GM21381 (cell line): Measurements from ENCODE around the gene ALLC.

Source experiments
- ATAC-seq: cut with Tn5 transposase; IDR thresholded peaks from one replicate; pipeline ENCODE4 v1.9.1; 2021; ENCODE audit warnings: mild to moderate bottlenecking, moderate library complexity; ENCODE audit not compliant: unreplicated experiment

The ALLC gene

DNA sequence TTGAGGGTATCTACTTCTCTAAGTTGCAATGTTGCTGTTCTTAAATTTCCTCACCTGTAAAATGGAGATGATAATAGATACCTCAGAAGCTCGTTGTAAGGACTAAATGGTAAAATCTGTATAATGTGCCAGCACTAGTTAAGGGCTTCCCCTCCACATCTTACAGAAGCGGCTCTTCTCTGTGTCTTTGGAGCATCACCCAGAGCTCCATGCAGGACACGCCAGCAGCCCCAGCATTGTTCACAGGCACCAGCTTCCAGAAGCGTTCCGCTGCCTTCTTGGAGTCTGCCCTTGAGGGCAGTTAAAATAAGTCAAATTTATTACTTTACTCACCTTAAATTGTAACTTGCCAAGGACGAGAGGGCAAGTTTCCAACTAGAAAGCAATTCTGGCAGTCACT lies 51.2 kb downstream of the ALLC start:
- no peak for ATAC-seq

- no peak for ATAC-seq
These were observed 54.4 kb downstream of the ALLC start for GRCh38 chr2:3712424-3712823.

DNA sequence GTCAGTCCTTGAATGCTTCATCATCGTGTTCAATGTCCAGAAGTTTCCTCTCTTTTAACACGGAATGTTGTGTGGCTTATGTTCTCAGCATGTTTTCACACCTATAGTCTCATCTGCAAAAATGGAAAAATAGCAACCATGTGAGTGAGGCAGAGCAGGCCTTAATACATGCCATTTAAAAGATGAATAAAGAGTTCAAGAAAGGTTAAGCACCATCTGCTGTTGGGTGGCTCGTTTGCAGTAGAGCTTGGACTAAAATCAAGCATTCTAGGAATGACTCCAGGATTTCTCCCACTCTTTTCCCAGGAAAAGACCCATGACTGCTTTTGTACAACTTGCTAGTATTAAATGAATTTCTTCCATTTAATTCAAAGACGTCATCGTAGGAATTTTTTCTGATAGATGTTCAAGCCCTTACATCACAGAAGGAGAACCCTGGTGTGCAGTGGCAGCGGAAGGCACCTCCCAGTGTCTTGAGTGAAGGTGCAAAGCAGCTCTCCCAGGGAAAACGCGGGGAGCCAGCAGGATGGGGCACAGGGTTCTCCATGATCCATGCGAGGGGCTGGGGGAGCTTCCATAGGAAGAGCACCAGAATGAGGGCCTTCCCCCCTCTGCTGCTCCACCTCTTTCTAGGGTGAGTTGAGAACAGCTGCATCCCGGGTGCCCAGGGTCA lies 55.0 kb downstream of the ALLC start:
- no peak for ATAC-seq

DNA sequence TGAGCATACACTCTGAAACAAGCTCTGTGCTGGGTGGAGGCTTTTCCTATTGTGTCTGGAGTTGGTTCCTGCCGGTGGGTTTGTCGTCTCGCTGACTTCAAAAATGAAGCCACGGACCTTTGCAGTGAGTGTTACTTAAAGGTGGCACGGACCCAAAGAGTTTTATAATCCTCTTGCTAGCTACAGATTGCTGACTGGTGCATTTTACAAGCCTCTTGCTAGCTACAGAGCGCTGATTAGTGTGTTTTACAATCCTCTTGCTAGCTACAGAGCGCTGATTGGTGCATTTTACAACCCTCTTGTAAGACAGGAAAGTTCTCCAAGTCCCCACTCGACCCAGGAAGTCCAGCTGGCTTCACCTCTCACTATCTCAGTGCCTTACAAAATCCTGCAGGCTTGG lies 60.7 kb downstream of the ALLC start:
- ATAC-seq, result no peak

DNA sequence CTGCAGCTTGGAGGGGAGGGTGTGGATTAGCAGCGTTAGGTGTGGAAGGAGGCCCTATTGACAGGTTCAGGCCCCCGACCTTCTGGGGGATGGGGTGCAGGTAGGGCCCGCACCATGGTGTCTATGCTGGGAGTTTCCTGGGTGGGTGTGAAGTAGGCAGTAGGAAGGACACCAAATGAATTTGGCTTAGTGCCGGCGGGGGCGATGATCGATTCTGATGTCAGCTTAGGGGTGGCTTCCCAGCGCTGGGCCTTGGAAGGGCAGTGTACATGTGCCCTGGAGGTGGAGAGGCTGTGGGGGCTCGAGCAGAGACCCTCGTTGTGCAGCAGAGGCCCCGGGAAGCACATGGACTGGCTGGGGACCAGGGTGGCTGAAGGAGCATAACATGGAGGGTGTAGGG lies 67.0 kb downstream of the ALLC start:
- no peak for ATAC-seq

DNA sequence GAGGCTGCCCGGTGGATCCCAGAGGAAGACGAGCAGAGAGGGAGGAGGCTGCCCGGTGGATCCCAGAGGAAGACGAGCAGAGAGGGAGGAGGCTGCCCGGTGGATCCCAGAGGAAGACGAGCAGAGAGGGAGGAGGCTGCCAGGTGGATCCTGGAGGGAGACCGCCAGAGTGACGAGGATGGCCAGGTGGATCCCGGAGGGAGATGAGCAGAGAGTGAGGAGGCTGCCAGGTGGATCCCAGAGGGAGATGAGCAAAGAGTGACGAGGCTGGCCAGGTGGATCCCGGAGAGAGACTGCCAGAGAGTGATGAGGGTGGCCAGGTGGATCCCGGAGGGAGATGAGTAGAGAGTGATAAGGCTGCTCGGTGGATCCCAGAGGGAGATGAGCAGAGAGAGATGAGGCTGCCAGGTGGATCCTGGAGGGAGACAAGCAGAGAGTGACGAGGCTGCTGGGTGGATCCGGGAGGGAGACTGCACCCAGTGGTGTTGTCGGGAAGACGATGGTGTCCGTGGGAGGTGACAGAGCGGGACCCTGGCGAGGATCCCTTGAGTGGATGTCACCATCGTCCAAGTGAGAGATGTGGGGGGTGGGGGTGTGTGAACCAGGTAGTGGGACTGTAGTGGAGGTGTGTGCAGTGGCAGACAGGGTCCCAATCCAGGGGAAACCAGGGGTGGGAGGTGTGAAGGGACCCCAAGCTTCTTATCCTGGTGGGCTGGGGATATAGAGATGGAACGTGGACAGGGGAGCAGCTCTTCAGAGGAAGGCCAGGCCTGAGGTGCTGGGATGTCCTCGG lies 67.7 kb downstream of the ALLC start:
- no peak for ATAC-seq

DNA sequence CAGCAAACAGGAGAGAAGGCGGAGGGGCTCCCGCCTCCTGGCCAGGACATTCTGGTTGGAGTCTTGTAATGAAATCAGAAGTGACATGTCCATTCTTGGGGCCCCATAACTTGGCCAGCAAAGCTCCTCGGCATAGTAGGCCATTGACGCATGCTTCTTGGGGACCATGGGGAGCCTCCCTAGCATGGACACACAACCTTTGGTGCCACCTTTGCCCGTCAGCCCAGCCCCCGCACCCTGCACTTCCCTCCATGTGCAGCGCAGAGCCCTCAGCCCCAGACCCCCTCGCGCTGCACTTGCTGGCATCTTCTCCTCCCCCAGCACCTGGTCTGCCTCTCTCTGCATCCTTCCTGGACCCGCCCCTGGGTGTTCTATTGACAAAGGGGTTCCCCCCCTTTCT lies 68.5 kb downstream of the ALLC start:
- ATAC-seq, result no peak

- ATAC-seq, result no peak
These were observed 69.5 kb downstream of the ALLC start for GRCh38 chr2:3727397-3728045.

DNA sequence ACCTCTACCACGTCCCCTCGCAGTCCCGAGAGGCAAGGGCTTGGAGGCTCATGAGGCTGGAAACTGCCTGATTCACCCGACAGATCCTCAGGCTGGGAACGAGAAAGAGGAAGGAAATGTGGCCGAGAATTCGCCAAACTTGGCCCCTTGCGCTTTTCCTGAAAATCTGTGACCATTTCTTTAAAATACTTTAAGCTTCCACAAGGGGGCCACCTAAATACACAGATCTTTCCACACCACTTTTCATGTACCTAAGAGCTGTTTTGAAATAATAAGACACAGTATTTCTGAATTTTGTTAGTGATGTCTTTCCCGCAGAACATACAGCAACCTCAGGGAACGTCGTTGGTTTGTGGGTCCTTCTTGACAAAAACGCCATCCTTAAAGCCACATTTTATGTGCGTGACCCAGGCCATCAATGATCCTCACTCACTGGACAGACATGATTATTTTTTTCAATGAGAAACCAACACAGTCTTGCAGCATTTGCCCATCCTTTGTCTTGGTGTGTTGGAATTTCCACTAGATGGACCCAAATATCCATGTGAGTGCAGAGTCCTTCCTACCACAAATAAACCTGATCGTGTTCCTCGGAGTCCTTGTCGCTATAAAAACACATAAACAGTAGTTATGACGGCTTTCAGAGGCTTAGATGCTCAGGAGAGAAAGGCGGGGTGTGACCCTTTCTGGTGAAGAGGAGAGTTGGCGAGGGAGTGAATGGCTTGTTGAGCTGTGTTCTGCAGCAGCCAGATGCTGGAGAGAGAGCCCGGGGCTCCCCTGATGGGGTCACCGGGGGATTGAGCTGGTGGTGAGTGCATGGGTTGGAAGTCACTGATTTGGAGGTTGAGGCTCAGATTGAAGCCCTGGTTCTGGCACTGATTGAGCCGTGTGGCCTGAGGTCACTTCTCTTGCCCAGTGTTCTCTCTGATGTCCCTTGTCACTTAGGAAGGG lies 70.4 kb downstream of the ALLC start:
- no peak for ATAC-seq

DNA sequence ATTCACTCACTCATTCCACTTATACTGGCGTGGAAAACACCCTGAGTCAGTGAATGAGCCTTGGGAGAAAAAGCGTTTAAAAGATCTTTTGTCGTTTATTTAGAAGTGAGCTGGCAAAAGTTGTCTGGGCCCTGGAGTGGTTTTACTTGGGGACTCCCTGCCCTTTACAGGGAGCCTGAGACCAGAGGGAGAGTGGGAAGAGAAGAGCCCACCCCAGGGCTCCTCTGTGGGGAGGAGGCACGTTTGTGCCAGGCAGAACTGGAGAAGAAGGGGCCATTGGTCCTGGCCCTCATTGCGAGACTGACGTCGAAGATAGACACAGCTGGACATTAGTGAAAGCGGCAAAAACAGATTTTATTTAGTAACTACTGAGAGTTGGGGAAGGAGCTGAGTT lies 71.1 kb downstream of the ALLC start:
- ATAC-seq, result no peak

DNA sequence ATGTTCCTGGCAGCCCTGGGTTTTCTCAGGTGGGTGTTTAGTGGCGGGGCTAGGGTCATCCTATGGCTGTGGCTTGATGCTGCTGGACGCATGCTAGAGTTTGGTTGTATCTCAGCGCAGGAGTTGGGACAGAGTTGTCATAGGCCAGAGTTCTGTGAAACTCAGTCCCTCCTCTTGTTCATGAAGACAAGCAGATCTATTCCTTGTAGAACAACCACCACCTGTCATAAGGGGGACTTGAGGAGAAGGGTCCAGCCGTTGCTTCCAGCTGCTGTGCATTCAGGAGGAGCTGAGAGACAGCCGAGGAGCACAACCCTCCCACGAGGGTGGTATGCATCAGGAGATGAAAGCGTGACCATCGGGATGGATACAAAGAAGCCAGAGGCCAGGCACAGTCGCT lies 71.8 kb downstream of the ALLC start:
- no peak for ATAC-seq

GRCh38 chr2:3730646-3731045 lies 72.6 kb downstream of the ALLC start:
- no peak for ATAC-seq

- ATAC-seq, result no peak
These were observed 73.8 kb downstream of the ALLC start for GRCh38 chr2:3731829-3732228.

DNA sequence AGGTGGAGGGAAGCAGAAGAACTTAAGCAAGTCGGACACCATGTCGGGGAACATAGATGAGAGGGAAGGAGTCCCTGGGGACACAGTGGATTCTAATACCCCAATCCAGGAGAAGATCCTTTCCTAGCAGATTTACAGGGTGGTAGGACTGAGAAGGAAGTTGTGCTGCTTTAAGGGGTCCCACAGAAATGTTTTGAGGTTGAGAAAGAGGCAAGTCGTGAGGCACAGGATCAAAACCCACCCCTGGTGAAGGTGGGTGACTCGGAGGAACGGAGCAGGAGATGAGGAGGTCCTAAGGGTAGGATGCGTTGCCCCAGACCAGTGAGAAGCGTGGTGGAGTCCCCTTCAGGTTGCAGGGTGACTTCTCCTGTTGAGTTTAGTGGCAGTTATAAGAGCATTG lies 78.1 kb downstream of the ALLC start:
- ATAC-seq, result no peak

DNA sequence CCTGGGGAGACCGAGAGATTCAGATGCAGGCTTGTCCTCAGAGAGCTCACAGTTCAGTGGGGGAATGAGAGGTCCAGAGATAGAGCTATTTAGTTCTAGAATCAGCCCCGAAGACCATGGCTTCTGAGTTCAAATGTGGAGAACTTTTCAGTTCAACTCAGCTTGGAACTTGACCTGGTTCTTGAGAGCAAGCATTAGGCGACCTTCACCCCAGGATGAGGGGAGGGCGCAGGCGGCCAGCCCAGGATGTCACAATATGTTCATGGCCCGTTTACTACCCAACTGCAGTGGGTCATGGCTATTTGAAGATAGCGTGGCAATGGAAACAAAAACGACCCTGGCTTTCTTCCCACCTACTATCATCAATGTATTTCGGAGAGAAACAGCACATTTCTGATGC lies 79.1 kb downstream of the ALLC start:
- no peak for ATAC-seq

DNA sequence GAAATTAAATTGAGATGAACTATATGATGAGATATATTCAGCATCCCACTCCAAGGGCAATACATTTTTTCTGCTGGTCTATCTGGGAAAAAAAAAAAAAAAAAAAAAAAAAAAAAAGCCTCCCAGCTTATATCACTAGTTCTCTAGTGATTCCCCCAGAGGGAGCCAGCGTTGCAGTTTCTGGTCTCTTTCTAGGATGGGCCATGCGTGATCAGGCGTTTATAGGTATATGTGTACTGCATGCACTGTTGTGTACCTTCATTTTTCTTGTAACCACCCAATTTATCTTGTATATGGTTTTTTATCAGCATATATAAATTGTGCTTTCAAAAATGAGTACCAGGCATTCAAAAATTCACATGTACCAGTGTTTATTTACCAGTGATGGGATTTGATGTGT lies 80.5 kb downstream of the ALLC start:
- no peak for ATAC-seq

- ATAC-seq, result no peak
These were observed 81.3 kb downstream of the ALLC start for GRCh38 chr2:3739313-3739712.

GRCh38 chr2:3741396-3741795 lies 83.4 kb downstream of the ALLC start:
- no peak for ATAC-seq

DNA sequence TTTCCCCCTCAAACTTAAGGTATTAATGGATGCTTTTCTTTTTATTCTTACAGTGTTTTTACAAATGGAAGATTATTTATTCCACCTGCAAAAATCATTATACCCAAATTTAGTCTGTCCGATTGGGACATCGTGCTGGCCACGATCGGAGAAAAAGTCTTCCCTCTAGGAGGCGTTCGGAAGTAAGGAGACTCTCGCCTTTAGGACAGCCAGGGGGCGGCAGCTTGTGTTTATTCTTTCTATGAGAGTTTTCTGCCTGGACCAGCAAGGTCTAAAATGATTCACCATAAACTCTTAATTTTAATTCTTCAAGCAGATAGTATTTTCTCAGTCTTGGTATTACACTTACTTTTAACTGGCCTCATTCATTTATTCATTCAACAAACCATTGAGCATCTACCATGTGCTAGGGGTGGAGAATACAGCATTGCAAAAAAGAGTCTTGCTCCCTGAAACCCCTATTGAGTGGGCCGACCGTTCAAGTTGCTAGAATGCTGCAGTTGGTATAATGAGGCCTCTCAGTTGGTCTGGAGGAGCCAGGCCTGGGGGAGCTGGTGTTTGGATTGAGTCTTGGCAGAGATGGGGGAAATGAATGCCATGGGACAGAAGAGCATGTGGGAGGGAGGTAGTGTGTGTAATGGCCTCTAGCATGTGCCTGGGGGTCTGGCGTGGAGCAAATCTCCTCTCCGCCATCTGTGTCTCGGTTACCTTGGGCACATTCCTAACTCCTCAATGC lies 84.0 kb downstream of the ALLC start:
- no peak for ATAC-seq

- ATAC-seq, result no peak
These were observed 84.9 kb downstream of the ALLC start for GRCh38 chr2:3742743-3743508.
